Adrenal gland (tissue), 5 donors: ENCODE measurements around the gene COX6B1.

Experiments used
- POLR2A ChIP-seq, 2 donors: fragments of 450-650 bp; IDR thresholded peaks; one replicate each; pipeline ENCODE4 v1.6.1; 2017; ENCODE audit warnings: antibody characterized with exemption in 2 of 2, mild to moderate bottlenecking in 2 of 2, moderate library complexity in 1 of 2
- TF ChIP-seq, protein P1 (sequence below), 6 experiments: fragments of 450-650 bp in 4 of 6; fragments of 200-600 bp in 2 of 6; sonication (generic) in 1 of 6; IDR thresholded peaks; 1 replicate in 5 of 6; 2 replicates in 1 of 6; pipeline versions ENCODE4 v1.5.1 to v1.8.0; 2016 to 2021; ENCODE audit warnings: antibody characterized with exemption in 6 of 6, mild to moderate bottlenecking in 2 of 6, moderate library complexity in 1 of 6
- donor health status: DM: no; HTN: no; CAD: no.

DNA sequence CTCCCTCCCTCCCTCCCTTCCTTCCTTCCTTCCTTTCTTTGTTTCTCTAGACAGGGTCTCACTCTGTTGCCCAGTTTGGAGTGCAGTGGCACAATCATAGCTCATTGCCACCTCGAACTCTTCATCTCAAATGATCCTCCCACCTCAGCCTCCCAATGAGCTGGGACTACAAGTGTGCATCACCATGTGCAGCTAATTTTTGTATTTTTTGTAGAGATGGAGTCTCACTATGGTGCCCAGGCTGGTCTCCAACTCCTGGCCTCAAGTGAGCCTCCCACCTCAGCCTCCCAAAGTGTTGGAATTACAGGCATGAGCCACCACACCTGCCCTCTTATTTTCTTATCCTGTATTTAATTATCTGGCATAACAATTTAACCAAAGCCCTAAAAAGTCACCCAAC, 22.6 kb downstream of the COX6B1 start:
- TF ChIP-seq, protein P1, sequence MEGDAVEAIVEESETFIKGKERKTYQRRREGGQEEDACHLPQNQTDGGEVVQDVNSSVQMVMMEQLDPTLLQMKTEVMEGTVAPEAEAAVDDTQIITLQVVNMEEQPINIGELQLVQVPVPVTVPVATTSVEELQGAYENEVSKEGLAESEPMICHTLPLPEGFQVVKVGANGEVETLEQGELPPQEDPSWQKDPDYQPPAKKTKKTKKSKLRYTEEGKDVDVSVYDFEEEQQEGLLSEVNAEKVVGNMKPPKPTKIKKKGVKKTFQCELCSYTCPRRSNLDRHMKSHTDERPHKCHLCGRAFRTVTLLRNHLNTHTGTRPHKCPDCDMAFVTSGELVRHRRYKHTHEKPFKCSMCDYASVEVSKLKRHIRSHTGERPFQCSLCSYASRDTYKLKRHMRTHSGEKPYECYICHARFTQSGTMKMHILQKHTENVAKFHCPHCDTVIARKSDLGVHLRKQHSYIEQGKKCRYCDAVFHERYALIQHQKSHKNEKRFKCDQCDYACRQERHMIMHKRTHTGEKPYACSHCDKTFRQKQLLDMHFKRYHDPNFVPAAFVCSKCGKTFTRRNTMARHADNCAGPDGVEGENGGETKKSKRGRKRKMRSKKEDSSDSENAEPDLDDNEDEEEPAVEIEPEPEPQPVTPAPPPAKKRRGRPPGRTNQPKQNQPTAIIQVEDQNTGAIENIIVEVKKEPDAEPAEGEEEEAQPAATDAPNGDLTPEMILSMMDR (IDR thresholded peaks at IDR 0.05) = no peak
- TF ChIP-seq POLR2A (IDR thresholded peaks at IDR 0.05) = no peak
